ENCODE measurements around the gene DPP10. TPM values are rescaled to one million over a fixed set of nuclear protein-coding genes. Genes with fewer than 3 reads are reported as not detected.
"Not testable (repeated sequence)": the region's sequence is repeated elsewhere in the genome, so short reads cannot be mapped to it uniquely, and the experiment has no call there.

DPP10 gene
- total RNA-seq, 4 donors from 2014 or later: 0.09 to 4.0 (median 0.38) TPM; not detected in 1

GRCh38 chr2:115414466-115414865 is 972.0 kb downstream of the DPP10 start:
- WGBS, 2 donors: 39 to 45% methylated on average over 2 of the region's 2 CpGs
- intact Hi-C loops (cut with DNase I): no loop called here
- no peaks in the 10 kb centered on the region for H3K9me3 ChIP-seq

GRCh38 chr2:115422004-115422634 is 979.7 kb downstream of the DPP10 start:
- TF ChIP-seq POLR2A (IDR thresholded peaks at IDR 0.05): no peak
- TF ChIP-seq CTCF (IDR thresholded peaks at IDR 0.05): no peak
- WGBS, 2 donors: 60 to 61% methylated on average over 3 of the region's 3 CpGs
- intact Hi-C loops (cut with DNase I): no loop called here
- H3K36me3 ChIP-seq: no peaks in the 10 kb centered on the region
- no peak overlapping the region for H3K4me3 ChIP-seq
- no peaks in the 10 kb centered on the region for H3K27me3 ChIP-seq
- H3K27ac ChIP-seq: no peak overlapping the region
- DNase-seq: no peak
- no peaks in the 10 kb centered on the region for H3K4me1 ChIP-seq
- peaks cover 0 to 2% (median 0%) of the 10 kb centered on the region in 3 donors for H3K9me3 ChIP-seq

More at GRCh38 chr2:115414466-115414865, 972.0 kb downstream of the DPP10 start:
- H3K4me3 ChIP-seq: no peak overlapping the region
- H3K27me3 ChIP-seq: no peaks in the 10 kb centered on the region
- no peaks in the 10 kb centered on the region for H3K36me3 ChIP-seq
- DNase-seq: no peak
- H3K27ac ChIP-seq: no peak overlapping the region
- H3K4me1 ChIP-seq: no peaks in the 10 kb centered on the region
- TF ChIP-seq POLR2A (IDR thresholded peaks at IDR 0.05): no peak
- TF ChIP-seq CTCF (IDR thresholded peaks at IDR 0.05): no peak

GRCh38 chr2:115427436-115427835 is 985.0 kb downstream of the DPP10 start:
- Histone ChIP-seq H3K4me1 (no peaks in the 10 kb centered on the region), H3K27me3 (no peaks in the 10 kb centered on the region), H3K4me3 (no peak overlapping the region), H3K27ac (no peak overlapping the region), H3K36me3 (no peaks in the 10 kb centered on the region), H3K9me3 (peaks cover 0 to 14% (median 0%) of the 10 kb centered on the region in 3 donors)
- 50% methylated on average over 1 of the region's 1 CpG; no CpG with 5 or more reads in 1 of the 2 donors for WGBS, 2 donors
- intact Hi-C loops (cut with DNase I): no loop called here
- no peak for TF ChIP-seq POLR2A (IDR thresholded peaks at IDR 0.05)
- TF ChIP-seq CTCF (IDR thresholded peaks at IDR 0.05): no peak
- no peak for DNase-seq

GRCh38 chr2:115440746-115441145 is 998.3 kb downstream of the DPP10 start:
- WGBS, 2 donors: 26 to 30% methylated on average over 6 of the region's 6 CpGs
- H3K27me3 ChIP-seq; H3K36me3 ChIP-seq; H3K4me1 ChIP-seq; H3K4me3 ChIP-seq; H3K27ac ChIP-seq; intact Hi-C loops (cut with DNase I); H3K9me3 ChIP-seq; DNase-seq: not testable (repeated sequence)

GRCh38 chr2:115443539-115444185 is 1001.2 kb downstream of the DPP10 start:
- Histone ChIP-seq H3K4me1 (no peaks in the 10 kb centered on the region), H3K36me3 (no peaks in the 10 kb centered on the region), H3K27ac (no peak overlapping the region), H3K4me3 (no peak overlapping the region), H3K27me3 (no peaks in the 10 kb centered on the region), H3K9me3 (peaks cover 0 to 10% (median 5%) of the 10 kb centered on the region in 3 donors)
- TF ChIP-seq CTCF (IDR thresholded peaks at IDR 0.05) (no peak), POLR2A (IDR thresholded peaks at IDR 0.05) (no peak)
- 58% methylated on average over 1 of the region's 1 CpG; no CpG with 5 or more reads in 1 of the 2 donors for WGBS, 2 donors
- DNase-seq: no peak
- intact Hi-C loops (cut with DNase I): no loop called here

All from esophagus squamous epithelium (tissue), 5 donors.